Muscle of back (tissue), 11 donors: ENCODE results near the gene PARD3. TPM values are rescaled to one million over a fixed set of nuclear protein-coding genes. Genes with fewer than 3 reads are reported as not detected.
A peak's percentile ranks its signal among the peaks of the same experiment; 100 is the strongest.
"Not testable (repeated sequence)": the region's sequence is repeated elsewhere in the genome, so short reads cannot be mapped to it uniquely, and the experiment has no call there.

Experiments used
- DNase-seq, 3 donors: peaks; one replicate each; pipeline versions ENCODE4 v3.0.0 to v3.0.0-alpha.2; 2013
- polyA plus RNA-seq, 10 donors: library from polyadenylated mRNA; unstranded; fragments of 120-200 nt; gene quantifications; one replicate each; pipeline ENCODE4 v1.2.1, GENCODE V29; 2013; ENCODE audit not compliant: insufficient read length in 10 of 10

The PARD3 gene
- polyA plus RNA-seq, 10 donors: 35.1 to 55.3 (median 41.4) TPM

GRCh38 chr10:34800624-34801023, 14.5 kb downstream of the PARD3 start:
- DNase-seq: no peak

- no peak for DNase-seq
Measured at GRCh38 chr10:34798654-34799053, 16.4 kb downstream of the PARD3 start.

GRCh38 chr10:34797155-34797554, 17.9 kb downstream of the PARD3 start:
- no peak for DNase-seq

GRCh38 chr10:34796133-34796532, 19.0 kb downstream of the PARD3 start:
- DNase-seq: no peak

GRCh38 chr10:34795334-34795733, 19.8 kb downstream of the PARD3 start:
- DNase-seq: no peak

- DNase-seq: no peak
Measured at GRCh38 chr10:34794835-34795234, 20.3 kb downstream of the PARD3 start.

GRCh38 chr10:34793581-34793980, 21.5 kb downstream of the PARD3 start:
- DNase-seq: not testable (repeated sequence)

- DNase-seq: no peak
Measured at GRCh38 chr10:34792881-34793280, 22.2 kb downstream of the PARD3 start.

- no peak for DNase-seq
Measured at GRCh38 chr10:34791947-34792346, 23.1 kb downstream of the PARD3 start.

- DNase-seq: no peak
Measured at GRCh38 chr10:34791228-34791627, 23.9 kb downstream of the PARD3 start.

- no peak for DNase-seq
Measured at GRCh38 chr10:34789966-34790506, 25.1 kb downstream of the PARD3 start.

- DNase-seq: peak in 2 of 3 donors; percentile 31 to 52
Measured at GRCh38 chr10:34786464-34786863, 28.6 kb downstream of the PARD3 start.

- DNase-seq: no peak
Measured at GRCh38 chr10:34781711-34782110, 33.4 kb downstream of the PARD3 start.

- DNase-seq: peak; percentile 72 to 92 (median 80)
Measured at GRCh38 chr10:34780818-34781380, 34.2 kb downstream of the PARD3 start.

GRCh38 chr10:34778237-34778636, 36.9 kb downstream of the PARD3 start:
- DNase-seq: no peak

- no peak for DNase-seq
Measured at GRCh38 chr10:34776090-34776690, 38.9 kb downstream of the PARD3 start.

GRCh38 chr10:34775044-34775637, 40.0 kb downstream of the PARD3 start:
- DNase-seq: no peak

- peak in 2 of 3 donors; percentile 54 to 63 for DNase-seq
Measured at GRCh38 chr10:34773636-34774630, 41.2 kb downstream of the PARD3 start.

GRCh38 chr10:34771525-34771924, 43.6 kb downstream of the PARD3 start:
- DNase-seq: no peak

- DNase-seq: no peak
Measured at GRCh38 chr10:34771106-34771505, 44.0 kb downstream of the PARD3 start.

GRCh38 chr10:34769899-34770298, 45.2 kb downstream of the PARD3 start:
- DNase-seq: no peak

- DNase-seq: no peak
Measured at GRCh38 chr10:34768972-34769330, 46.1 kb downstream of the PARD3 start.
